Thyroid gland (tissue), 4 donors: Measurements from ENCODE around the gene SCN7A. TPM values are rescaled to one million over a fixed set of nuclear protein-coding genes. Genes with fewer than 3 reads are reported as not detected.
"Not testable (repeated sequence)": the region's sequence is repeated elsewhere in the genome, so short reads cannot be mapped to it uniquely, and the experiment has no call there.

Source experiments
- DNase-seq, 2 donors: peaks; one replicate each; pipeline ENCODE4 v3.0.0-alpha.2; 2019
- H3K27ac ChIP-seq, 3 donors: fragments of 200-600 bp; sonication (generic); 1 replicate in 2 of 3; 2 replicates in 1 of 3; pipeline ENCODE4 v1.5.1; 2016 to 2019; ENCODE audit warnings: mild to moderate bottlenecking in 1 of 3, moderate library complexity in 1 of 3
- H3K27me3 ChIP-seq: fragments of 200-600 bp; sonication (generic); one replicate; pipeline ENCODE4 v1.5.1; 2019
- H3K36me3 ChIP-seq, 2 donors: fragments of 200-600 bp; sonication (generic); one replicate each; pipeline ENCODE4 v1.5.1; 2016 to 2019
- H3K4me1 ChIP-seq, 2 donors: fragments of 200-600 bp; sonication (generic); one replicate each; pipeline ENCODE4 v1.5.1; 2017 to 2019
- H3K4me3 ChIP-seq, 3 donors: fragments of 200-600 bp; sonication (generic); replicated peaks in 1 of 3; 1 replicate in 2 of 3; 2 replicates in 1 of 3; pipeline ENCODE4 v1.5.1; 2016; ENCODE audit warnings: mild to moderate bottlenecking in 1 of 3
- H3K9me3 ChIP-seq: fragments of 200-600 bp; sonication (generic); one replicate; pipeline ENCODE4 v1.5.1; 2017
- POLR2A ChIP-seq, 2 donors: fragments of 450-650 bp; IDR thresholded peaks; one replicate each; pipeline ENCODE4 v1.6.1; 2017; ENCODE audit warnings: antibody characterized with exemption in 2 of 2, mild to moderate bottlenecking in 2 of 2, moderate library complexity in 1 of 2
- WGBS, 2 donors: methylation state at CpG; one replicate each; pipeline ENCODE4 v1.1.5; 2017; 5-methylcytosine and 5-hydroxymethylcytosine counted together
- intact Hi-C: fragments of 100-400 bp; cut with DNase I; formaldehyde crosslinking; loops from one replicate; pipeline ENCODE4 v1.15.1; 2023
- total RNA-seq, 4 donors: library from RNA; depleted of rRNA; stranded (reverse); fragments of >200 nt; gene quantifications; one replicate each; pipeline ENCODE4 v1.2.3, GENCODE V29; 2016
- TF ChIP-seq, protein P1 (sequence below), 6 experiments: fragments of 200-600 bp in 3 of 6; fragments of 450-650 bp in 3 of 6; sonication (generic) in 3 of 6; IDR thresholded peaks; one replicate each; pipeline ENCODE4 v1.5.1; 2016 to 2019; ENCODE audit warnings: antibody characterized with exemption in 6 of 6, mild to moderate bottlenecking in 2 of 6, inconsistent platforms in 1 of 6, moderate library complexity in 1 of 6

The SCN7A gene
- total RNA-seq, 4 donors from 2014 or later: 1.6 to 3.0 (median 2.1) TPM

DNA sequence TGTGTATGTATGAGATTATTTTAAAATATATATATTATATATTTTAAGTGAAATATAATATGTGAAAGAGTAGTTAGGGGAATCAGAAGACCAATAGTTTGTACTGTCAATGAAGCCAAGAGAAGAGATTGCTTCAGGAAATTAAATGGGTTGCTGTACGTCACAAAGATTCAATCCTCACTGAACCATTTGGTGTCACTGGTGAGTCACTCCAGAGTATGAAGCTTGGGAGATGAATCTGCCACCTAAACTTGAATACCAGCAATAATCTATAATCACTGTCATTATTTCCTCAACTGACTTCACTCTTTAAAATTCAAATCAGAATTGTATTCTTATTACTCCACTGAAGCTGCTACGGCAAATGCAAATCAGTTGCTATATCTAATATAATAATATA is 76.4 kb downstream of the SCN7A start:
- intact Hi-C loops: no loop called here
- 73 to 80% methylated on average over 2 of the region's 2 CpGs for WGBS, 2 donors
- TF ChIP-seq POLR2A (IDR thresholded peaks at IDR 0.05): no peak

DNA sequence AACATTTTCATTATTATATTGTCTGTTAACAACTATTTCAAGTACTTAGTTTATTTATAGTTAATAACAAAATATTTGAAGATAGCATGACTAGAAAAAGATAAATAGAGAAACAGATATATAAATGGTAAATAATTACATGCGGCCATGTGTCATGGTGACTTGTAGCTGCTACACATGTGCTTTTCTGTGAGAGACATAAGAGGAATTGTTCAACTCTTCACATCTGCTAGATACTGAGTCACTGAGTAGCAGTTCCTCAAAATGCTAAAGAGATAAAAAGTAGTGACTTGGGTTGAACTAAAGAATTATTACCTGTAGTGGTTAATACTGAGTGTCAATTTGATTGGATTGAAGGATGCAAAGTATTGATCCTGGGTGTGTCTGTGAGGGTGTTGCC is 80.8 kb downstream of the SCN7A start:
- intact Hi-C loops: no loop called here
- no peak for DNase-seq
- Histone ChIP-seq H3K36me3 (no peaks in the 10 kb centered on the region), H3K27me3 (no peaks in the 10 kb centered on the region), H3K4me1 (no peaks in the 10 kb centered on the region), H3K4me3 (no peak overlapping the region), H3K27ac (no peak overlapping the region), H3K9me3 (no peaks in the 10 kb centered on the region)
- TF ChIP-seq, protein P1, sequence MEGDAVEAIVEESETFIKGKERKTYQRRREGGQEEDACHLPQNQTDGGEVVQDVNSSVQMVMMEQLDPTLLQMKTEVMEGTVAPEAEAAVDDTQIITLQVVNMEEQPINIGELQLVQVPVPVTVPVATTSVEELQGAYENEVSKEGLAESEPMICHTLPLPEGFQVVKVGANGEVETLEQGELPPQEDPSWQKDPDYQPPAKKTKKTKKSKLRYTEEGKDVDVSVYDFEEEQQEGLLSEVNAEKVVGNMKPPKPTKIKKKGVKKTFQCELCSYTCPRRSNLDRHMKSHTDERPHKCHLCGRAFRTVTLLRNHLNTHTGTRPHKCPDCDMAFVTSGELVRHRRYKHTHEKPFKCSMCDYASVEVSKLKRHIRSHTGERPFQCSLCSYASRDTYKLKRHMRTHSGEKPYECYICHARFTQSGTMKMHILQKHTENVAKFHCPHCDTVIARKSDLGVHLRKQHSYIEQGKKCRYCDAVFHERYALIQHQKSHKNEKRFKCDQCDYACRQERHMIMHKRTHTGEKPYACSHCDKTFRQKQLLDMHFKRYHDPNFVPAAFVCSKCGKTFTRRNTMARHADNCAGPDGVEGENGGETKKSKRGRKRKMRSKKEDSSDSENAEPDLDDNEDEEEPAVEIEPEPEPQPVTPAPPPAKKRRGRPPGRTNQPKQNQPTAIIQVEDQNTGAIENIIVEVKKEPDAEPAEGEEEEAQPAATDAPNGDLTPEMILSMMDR (IDR thresholded peaks at IDR 0.05): no peak
- TF ChIP-seq POLR2A (IDR thresholded peaks at IDR 0.05): no peak
- WGBS, 2 donors: 92 to 97% methylated on average over 1 of the region's 1 CpG

More for the DNA sequence above, 76.4 kb downstream of the SCN7A start:
- no peak overlapping the region for H3K27ac ChIP-seq
- H3K4me1 ChIP-seq: no peaks in the 10 kb centered on the region
- no peak for DNase-seq
- H3K4me3 ChIP-seq: no peak overlapping the region
- no peaks in the 10 kb centered on the region for H3K36me3 ChIP-seq
- H3K9me3 ChIP-seq: no peaks in the 10 kb centered on the region
- no peaks in the 10 kb centered on the region for H3K27me3 ChIP-seq

DNA sequence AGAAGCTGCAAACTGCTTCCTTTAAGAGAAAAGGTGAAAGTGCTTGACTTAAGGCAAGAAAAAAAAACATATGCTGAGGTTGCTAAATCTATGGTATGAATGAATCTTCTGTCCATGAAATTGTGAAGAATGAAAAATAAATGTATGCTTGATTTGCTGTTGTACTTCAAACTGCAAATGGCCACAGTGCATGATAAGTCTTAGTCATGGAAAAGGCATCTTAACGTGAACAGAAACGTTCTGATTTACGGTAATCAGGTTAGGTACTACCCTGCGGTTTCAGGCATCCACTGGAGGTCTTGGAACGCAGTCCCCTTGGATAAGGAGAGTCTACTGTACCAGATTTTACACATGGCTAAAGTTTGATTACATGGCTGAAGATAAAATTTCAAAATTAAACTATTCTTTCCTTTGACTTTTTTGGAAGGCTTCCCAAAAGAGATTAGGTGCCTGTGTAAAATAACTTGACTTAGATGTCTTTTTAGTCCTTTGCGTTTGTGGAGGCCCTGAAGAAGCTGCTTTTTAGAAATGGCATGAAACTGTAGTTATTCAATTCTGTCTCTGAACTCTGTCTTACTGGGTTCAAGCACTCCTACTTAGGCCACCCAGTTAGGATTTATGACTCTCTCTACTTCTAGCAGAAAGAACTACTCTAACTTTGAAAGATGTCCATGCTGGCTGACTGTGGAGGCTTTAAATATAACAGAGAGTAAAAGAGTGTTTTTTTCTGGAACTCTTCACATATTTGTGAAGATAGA is 82.4 kb downstream of the SCN7A start:
- no peak overlapping the region for H3K4me3 ChIP-seq
- no peak for DNase-seq
- no peaks in the 10 kb centered on the region for H3K36me3 ChIP-seq
- TF ChIP-seq, protein P1 (IDR thresholded peaks at IDR 0.05): no peak
- H3K27ac ChIP-seq: no peak overlapping the region
- no peaks in the 10 kb centered on the region for H3K9me3 ChIP-seq
- H3K27me3 ChIP-seq: no peaks in the 10 kb centered on the region
- 83 to 84% methylated on average over 6 of the region's 6 CpGs for WGBS, 2 donors
- intact Hi-C loops: no loop called here
- no peaks in the 10 kb centered on the region for H3K4me1 ChIP-seq

DNA sequence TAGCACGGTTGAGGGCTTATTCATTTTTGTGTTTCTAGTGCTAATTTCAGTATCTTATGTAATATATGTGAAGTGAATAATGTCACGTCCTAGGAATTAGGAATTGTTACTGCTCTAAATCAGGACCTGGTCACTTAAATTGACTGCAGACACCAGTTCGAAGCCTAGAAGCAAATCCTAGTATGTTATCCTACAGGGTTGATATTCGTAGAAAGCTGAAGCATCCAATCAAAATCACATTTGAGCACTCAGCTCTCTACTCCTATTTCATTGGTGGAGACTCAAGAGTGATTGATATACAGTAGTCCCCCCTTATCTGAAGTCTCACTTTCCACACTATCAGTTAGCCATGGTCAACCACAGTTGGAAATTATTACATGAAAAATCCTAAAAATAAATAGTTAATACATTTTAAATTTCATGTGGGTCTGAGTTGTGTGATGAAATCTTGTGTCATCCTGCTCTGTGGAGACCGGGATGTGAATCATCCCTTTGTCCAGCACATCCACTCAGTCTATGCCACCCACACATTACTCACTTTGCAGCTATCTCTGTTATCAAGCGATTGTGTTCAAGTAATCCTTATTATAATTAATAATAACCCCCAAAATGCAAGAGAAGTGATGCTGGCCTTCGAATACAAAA is 83.1 kb downstream of the SCN7A start:
- no peaks in the 10 kb centered on the region for H3K9me3 ChIP-seq
- intact Hi-C loops: no loop called here
- 78 to 81% methylated on average over 7 of the region's 7 CpGs for WGBS, 2 donors

DNA sequence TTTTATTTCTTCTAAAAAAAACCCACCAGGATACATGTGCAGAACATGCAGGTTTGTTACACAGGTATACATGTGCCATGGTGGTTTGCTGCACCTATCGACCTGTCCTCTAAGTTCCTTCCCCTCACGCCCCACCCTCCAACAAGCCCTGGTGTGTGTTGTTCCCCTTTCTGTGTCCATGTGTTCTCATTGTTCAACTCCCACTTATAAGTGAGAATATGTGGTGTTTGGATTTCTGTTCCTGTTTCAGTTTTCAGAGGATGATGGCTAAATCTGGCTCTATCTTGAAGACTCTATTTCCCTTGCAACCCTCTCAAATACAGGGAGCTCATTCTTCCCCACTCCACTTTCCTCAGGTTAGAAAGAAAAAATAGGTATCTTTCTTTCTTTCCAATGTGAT is 86.3 kb downstream of the SCN7A start:
- H3K9me3 ChIP-seq, H3K27ac ChIP-seq, intact Hi-C loops, H3K4me1 ChIP-seq, H3K27me3 ChIP-seq, DNase-seq, H3K36me3 ChIP-seq, H3K4me3 ChIP-seq: not testable (repeated sequence)
- WGBS, 2 donors: 78 to 88% methylated on average over 2 of the region's 2 CpGs

More for the DNA sequence above, 83.1 kb downstream of the SCN7A start:
- H3K36me3 ChIP-seq: no peaks in the 10 kb centered on the region
- no peak overlapping the region for H3K27ac ChIP-seq
- no peaks in the 10 kb centered on the region for H3K4me1 ChIP-seq
- no peaks in the 10 kb centered on the region for H3K27me3 ChIP-seq
- TF ChIP-seq POLR2A (IDR thresholded peaks at IDR 0.05): no peak
- TF ChIP-seq, protein P1 (IDR thresholded peaks at IDR 0.05): no peak
- H3K4me3 ChIP-seq: no peak overlapping the region
- no peak for DNase-seq

DNA sequence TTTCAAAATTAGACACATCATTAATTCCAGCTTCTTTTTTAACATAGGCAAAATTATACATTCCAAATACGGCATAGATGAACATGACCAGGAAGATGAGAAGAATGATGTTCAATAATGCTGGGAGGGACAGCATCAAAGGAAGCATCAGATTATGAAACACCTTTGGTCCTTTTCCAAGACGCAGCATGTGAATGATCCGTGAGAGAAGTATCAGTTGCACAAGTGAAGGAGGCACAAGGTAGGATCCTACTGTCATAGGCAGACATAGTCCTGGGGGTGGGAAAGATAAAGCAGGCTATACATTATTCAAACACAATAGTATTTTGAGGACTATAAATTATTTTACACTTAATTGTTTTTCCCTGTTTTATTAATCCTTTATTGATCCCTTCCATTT is 87.7 kb downstream of the SCN7A start:
- Histone ChIP-seq H3K27me3 (no peaks in the 10 kb centered on the region), H3K36me3 (no peaks in the 10 kb centered on the region), H3K27ac (no peak overlapping the region), H3K9me3 (no peaks in the 10 kb centered on the region), H3K4me1 (no peaks in the 10 kb centered on the region), H3K4me3 (no peak overlapping the region)
- DNase-seq: no peak
- intact Hi-C loops: no loop called here
- 91% methylated on average over 3 of the region's 3 CpGs for WGBS, 2 donors
- no peak for TF ChIP-seq POLR2A (IDR thresholded peaks at IDR 0.05)
- TF ChIP-seq, protein P1 (IDR thresholded peaks at IDR 0.05): no peak
